A549 (cell line): ENCODE data around the gene TRIP6. TPM values are rescaled to one million over a fixed set of nuclear protein-coding genes. Genes with fewer than 3 reads are reported as not detected.

Source experiments
- ATAC-seq, 2 experiments: fragments of 200-7000 bp in 1 of 2; fragments of >200 bp in 1 of 2; cut with Nextera tagmentation in 1 of 2; cut with Tn5 transposase in 1 of 2; 3 replicates each; pipeline versions ENCODE4 v1.8.0 to v1.9.1; 2018 to 2020; ENCODE audit warnings: mild to moderate bottlenecking in 1 of 2, moderate library complexity in 1 of 2
- CTCF ChIA-PET: fragments of 300-600 bp; sonication (Branson Sonifier 250); formaldehyde crosslinking; extraction: SDS; loops from one replicate; lab custom pipeline; 2021; ENCODE audit warnings: antibody characterized with exemption, inconsistent platforms; lab: Yijun Ruan, JAX
- POLR2A ChIA-PET: fragments of 350-600 bp; formaldehyde crosslinking; extraction: SDS; loops from one replicate; lab custom pipeline; 2021; ENCODE audit warnings: antibody characterized with exemption, inconsistent platforms; lab: Yijun Ruan, JAX
- DNase-seq, 2 experiments: peaks; one replicate each; pipeline versions ENCODE4 v3.0.0 to v3.0.0-alpha.2; 2011 to 2016; ENCODE audit warnings: low read depth in 1 of 2, low spot score in 1 of 2
- FAIRE-seq: peaks from 2 replicates; lab custom pipeline; 2011; peaks lifted over from hg19 to GRCh38; lab: Jason Lieb, UNC
- H3K27ac ChIP-seq, 2 experiments: fragments of >200 bp; sonication (Bioruptor Twin); formaldehyde crosslinking; 3 replicates each; pipeline ENCODE4 v1.5.1; 2016 to 2017
- H3K4me1 ChIP-seq: fragments of >200 bp; sonication (Bioruptor Twin); formaldehyde crosslinking; 3 replicates; pipeline ENCODE4 v1.6.1; 2016
- H3K4me2 ChIP-seq: fragments of >200 bp; sonication (Bioruptor Twin); formaldehyde crosslinking; 3 replicates; pipeline ENCODE4 v1.6.1; 2016
- H3K4me3 ChIP-seq: fragments of >200 bp; sonication (Bioruptor Twin); formaldehyde crosslinking; 3 replicates; pipeline ENCODE4 v1.5.1; 2016
- H3K9me3 ChIP-seq: fragments of >200 bp; sonication (Bioruptor Twin); formaldehyde crosslinking; 3 replicates; pipeline ENCODE4 v1.6.1; 2016
- CBX2 ChIP-seq: fragments of 200-600 bp; sonication (generic); IDR thresholded peaks from 2 replicates; pipeline ENCODE4 v1.6.1; 2016; ENCODE audit warnings: low read depth, mild to moderate bottlenecking, borderline replicate concordance
- CHD4 ChIP-seq: fragments of 200-600 bp; sonication (generic); IDR thresholded peaks from 2 replicates; pipeline ENCODE4 v1.6.1; 2016; ENCODE audit warnings: antibody characterized with exemption, mild to moderate bottlenecking, borderline replicate concordance
- EHF ChIP-seq: fragments of 250-450 bp; sonication (Bioruptor Pico); IDR thresholded peaks from 2 replicates; pipeline ENCODE4 v1.5.0; 2020; ENCODE audit warnings: mild to moderate bottlenecking
- FOSB ChIP-seq: fragments of 250-450 bp; sonication (Bioruptor Pico); IDR thresholded peaks from 2 replicates; pipeline ENCODE4 v1.5.0; 2020; ENCODE audit warnings: mild to moderate bottlenecking, moderate library complexity
- FOSL2 ChIP-seq, 2 experiments: fragments of 450-650 bp in 1 of 2; fragments of >200 bp in 1 of 2; sonication (Bioruptor Twin) in 1 of 2; formaldehyde crosslinking; IDR thresholded peaks; 2 replicates each; pipeline versions ENCODE4 v1.5.0 to v1.6.1; 2016 to 2020; ENCODE audit warnings: mild to moderate bottlenecking in 1 of 2, moderate library complexity in 1 of 2
- HES2 ChIP-seq: fragments of >200 bp; sonication (Bioruptor Twin); formaldehyde crosslinking; IDR thresholded peaks from 2 replicates; pipeline ENCODE4 v1.6.1; 2016
- HEYL ChIP-seq: fragments of 250-450 bp; sonication (Bioruptor Pico); IDR thresholded peaks from 2 replicates; pipeline ENCODE4 v1.8.0; 2021; ENCODE audit warnings: mild to moderate bottlenecking, moderate library complexity
- HMGXB4 ChIP-seq: fragments of 250-450 bp; sonication (Bioruptor Pico); IDR thresholded peaks from 2 replicates; pipeline ENCODE4 v1.5.0; 2021; ENCODE audit warnings: mild to moderate bottlenecking, moderate library complexity, borderline replicate concordance
- HOXB5 ChIP-seq: fragments of 250-450 bp; sonication (Bioruptor Pico); IDR thresholded peaks from 2 replicates; pipeline ENCODE4 v1.5.0; 2020; ENCODE audit warnings: mild to moderate bottlenecking, moderate library complexity
- JUN ChIP-seq, 2 experiments: fragments of >200 bp; sonication (Bioruptor Twin); formaldehyde crosslinking; IDR thresholded peaks; 2 replicates in 1 of 2; 3 replicates in 1 of 2; pipeline ENCODE4 v1.6.1; 2016 to 2017
- KDM1A ChIP-seq: fragments of 200-600 bp; sonication (generic); IDR thresholded peaks from 2 replicates; pipeline ENCODE4 v1.6.1; 2016; ENCODE audit warnings: low read depth, mild to moderate bottlenecking
- KDM5A ChIP-seq: fragments of 200-600 bp; sonication (generic); IDR thresholded peaks from 2 replicates; pipeline ENCODE4 v1.6.1; 2016; ENCODE audit warnings: antibody characterized with exemption, mild to moderate bottlenecking
- MAFK ChIP-seq: fragments of 450-650 bp; IDR thresholded peaks from 2 replicates; pipeline ENCODE4 v1.6.1; 2014; ENCODE audit not compliant: partially characterized antibody
- MAZ ChIP-seq: fragments of 150-350 bp; IDR thresholded peaks from 2 replicates; pipeline ENCODE4 v1.6.1; 2014; ENCODE audit warnings: antibody characterized with exemption, low read depth, low read length, borderline replicate concordance
- NFE2L2 ChIP-seq: fragments of 150-350 bp; conservative IDR thresholded peaks from 2 replicates; pipeline ENCODE4 v1.6.1; 2014; ENCODE audit warnings: low read length
- RARB ChIP-seq: fragments of 250-450 bp; sonication (Bioruptor Pico); IDR thresholded peaks from 2 replicates; pipeline ENCODE4 v1.8.0; 2021; ENCODE audit warnings: mild to moderate bottlenecking, moderate library complexity
- RCOR1 ChIP-seq: fragments of 150-350 bp; IDR thresholded peaks from 2 replicates; pipeline ENCODE4 v1.6.1; 2014; ENCODE audit warnings: antibody characterized with exemption, low read length, low read depth
- SREBF2 ChIP-seq: fragments of 450-650 bp; IDR thresholded peaks from 2 replicates; pipeline ENCODE4 v1.6.1; 2014; ENCODE audit warnings: mild to moderate bottlenecking, moderate library complexity
- USF2 ChIP-seq: fragments of 450-650 bp; IDR thresholded peaks from 2 replicates; pipeline ENCODE4 v1.6.1; 2014; ENCODE audit warnings: antibody characterized with exemption
- ZC3H11A ChIP-seq: fragments of 450-650 bp; IDR thresholded peaks from 2 replicates; pipeline ENCODE4 v1.6.1; 2014; ENCODE audit warnings: antibody characterized with exemption, mild to moderate bottlenecking
- ZSCAN20 ChIP-seq: fragments of 250-450 bp; sonication (Bioruptor Pico); IDR thresholded peaks from 2 replicates; pipeline ENCODE4 v1.8.0; 2022; ENCODE audit warnings: mild to moderate bottlenecking, moderate library complexity
- WGBS: methylation state at CpG from one replicate; pipeline ENCODE4 v1.1.6; 2017; ENCODE audit errors: missing lambda C conversion rate; 5-methylcytosine and 5-hydroxymethylcytosine counted together
- polyA plus RNA-seq, 4 experiments: library from polyadenylated mRNA; depleted of rRNA in 3 of 4; stranded (reverse); fragments of >200 nt; fragmentation: RNase III in 1 of 4; extraction: RNeasy Plus Mini Kit Qiagen cat#74134 plus additional on column Dnase treatment in 1 of 4; gene quantifications; 2 replicates in 3 of 4; 3 replicates in 1 of 4; pipeline ENCODE4 v1.2.3, GENCODE V29; 2011 to 2017

TRIP6 gene
- polyA plus RNA-seq, 2 of the 4 experiments (the other 2 are of a cell fraction) = 18.0 to 38.5 TPM

GRCh38 chr7:100867776-100868485 lies 744 bp downstream of the TRIP6 start:
- ATAC-seq (peak in 1 of 2 experiments; percentile 17; a peak in 3 of 6 replicates), DNase-seq (no peak), FAIRE-seq (no peak)
- CTCF ChIA-PET = interaction anchor here (0.8 to 1.6 kb wide), 2 partner anchors 16 to 370 kb away, joined by 3 to 6 read pairs; partner anchors contain the start of gene SLC12A9
- H3K27ac ChIP-seq = peak overlapping the region; percentile 95 to 98
- TF ChIP-seq HES2 = no peak
- TF ChIP-seq MAZ = no peak
- TF ChIP-seq JUN (IDR thresholded peaks at IDR 0.05) = no peak
- no peak for TF ChIP-seq RARB (CRISPR knock-in tag)
- TF ChIP-seq FOSL2 (IDR thresholded peaks at IDR 0.05) = no peak
- no peak for TF ChIP-seq FOSL2 (CRISPR knock-in tag; IDR thresholded peaks at IDR 0.05)
- no peak for TF ChIP-seq KDM5A
- no peak for TF ChIP-seq HMGXB4
- no peak for TF ChIP-seq MAFK
- no peak for TF ChIP-seq FOSB
- TF ChIP-seq RCOR1 = no peak
- TF ChIP-seq CHD4 = no peak
- no peak for TF ChIP-seq USF2
- no peak for TF ChIP-seq HOXB5 (CRISPR knock-in tag)
- no peak for TF ChIP-seq ZC3H11A
- TF ChIP-seq KDM1A = no peak
- peak overlapping the region; percentile 80 for H3K4me2 ChIP-seq
- H3K4me3 ChIP-seq = peak overlapping the region; percentile 69
- WGBS = 65% methylated on average over 20 of the region's 27 CpGs
- POLR2A ChIA-PET = no interaction called here
- no peaks in the 10 kb centered on the region for H3K9me3 ChIP-seq
- peaks cover 22% of the 10 kb centered on the region for H3K4me1 ChIP-seq

- H3K4me2 ChIP-seq = peak overlapping the region; percentile 80
- H3K9me3 ChIP-seq = no peaks in the 10 kb centered on the region
- POLR2A ChIA-PET = no interaction called here
- peak overlapping the region; percentile 95 to 96 for H3K27ac ChIP-seq
- FAIRE-seq = no peak
- CTCF ChIA-PET = interaction anchor here (0.8 to 2.6 kb wide), 3 partner anchors 21 to 154 kb away, joined by 4 to 13 read pairs (median 4); partner anchors contain the start of gene SLC12A9
- peak overlapping the region; percentile 98 for H3K4me3 ChIP-seq
- no peak for ATAC-seq
- DNase-seq = no peak
- H3K4me1 ChIP-seq = peaks cover 10% of the 10 kb centered on the region
- TF ChIP-seq ZSCAN20 (CRISPR knock-in tag) = no peak
- TF ChIP-seq, all 56 proteins: peak for 0
- WGBS = 86% methylated on average over 10 of the region's 10 CpGs
Observed at GRCh38 chr7:100873599-100874299, 6.6 kb downstream of the TRIP6 start.

GRCh38 chr7:100874300-100874576 lies 7.1 kb downstream of the TRIP6 start:
- Histone ChIP-seq H3K4me2 (peak overlapping the region; percentile 80), H3K4me1 (peaks cover 9% of the 10 kb centered on the region), H3K9me3 (no peaks in the 10 kb centered on the region), H3K4me3 (peak overlapping the region; percentile 98), H3K27ac (peak overlapping the region; percentile 95 to 96)
- ATAC-seq = peak; percentile 4 to 13; a peak in 3 of 6 replicates
- TF ChIP-seq EHF = no peak
- no peak for TF ChIP-seq HEYL (CRISPR knock-in tag)
- no peak for TF ChIP-seq SREBF2
- no peak for TF ChIP-seq RARB (CRISPR knock-in tag)
- 0 out of 2 replicates have a peak, but pooled peaks have one; percentile 29 for TF ChIP-seq KDM5A
- no peak for TF ChIP-seq NFE2L2
- no peak for TF ChIP-seq CBX2
- no peak for FAIRE-seq
- DNase-seq = no peak
- ChIA-PET POLR2A (no interaction called here), CTCF (interaction anchor here (1.1 to 2.6 kb wide), 2 partner anchors 22 to 155 kb away, joined by 4 to 13 read pairs; partner anchors contain the start of gene SLC12A9)
- WGBS = 48% methylated on average over 8 of the region's 8 CpGs
